GM13977 (cell line): ENCODE data around the gene PRSS8.

Experiments
- DNase-seq: peaks from one replicate; pipeline ENCODE4 v3.0.0; 2012; ENCODE audit warnings: low spot score
- in situ Hi-C: fragments of 300-500 bp; cut with MboI; formaldehyde crosslinking; loops from one replicate; pipeline ENCODE4 v1.12.0; 2022; ENCODE audit warnings: low sequenced_read_pairs, low pct_unique_long_range_greater_than_20kb, mixed read lengths, inconsistent platforms; ENCODE audit not compliant: unreplicated experiment
- TF ChIP-seq, protein P1 (sequence below): IDR thresholded peaks from 2 replicates; pipeline ENCODE4 v1.5.1; 2012; ENCODE audit warnings: mild to moderate bottlenecking, control low read depth; ENCODE audit not compliant: insufficient read depth; ENCODE audit errors: extremely low read depth, missing control alignments

The PRSS8 gene

DNA sequence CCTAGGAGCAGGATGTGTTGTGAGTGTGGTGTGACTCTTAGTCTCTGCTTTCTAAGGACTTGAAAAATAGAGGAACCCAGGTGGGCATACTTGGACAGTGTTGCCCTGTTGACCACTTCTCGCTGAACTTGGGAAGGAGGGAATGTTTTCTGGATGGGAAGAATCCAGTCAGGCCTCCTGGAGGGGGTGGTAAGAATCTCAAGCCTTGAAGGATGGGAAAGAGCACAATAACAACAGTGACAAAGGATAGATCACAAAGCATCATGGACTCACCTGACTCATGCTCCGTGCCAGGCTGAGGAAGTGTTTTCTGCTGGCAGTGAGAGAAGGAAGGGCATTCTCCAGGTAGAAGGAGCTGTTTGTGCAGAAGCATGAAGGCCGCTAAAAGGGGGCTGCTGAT is 9.7 kb downstream of the PRSS8 start:
- no peak for DNase-seq
- TF ChIP-seq, protein P1, sequence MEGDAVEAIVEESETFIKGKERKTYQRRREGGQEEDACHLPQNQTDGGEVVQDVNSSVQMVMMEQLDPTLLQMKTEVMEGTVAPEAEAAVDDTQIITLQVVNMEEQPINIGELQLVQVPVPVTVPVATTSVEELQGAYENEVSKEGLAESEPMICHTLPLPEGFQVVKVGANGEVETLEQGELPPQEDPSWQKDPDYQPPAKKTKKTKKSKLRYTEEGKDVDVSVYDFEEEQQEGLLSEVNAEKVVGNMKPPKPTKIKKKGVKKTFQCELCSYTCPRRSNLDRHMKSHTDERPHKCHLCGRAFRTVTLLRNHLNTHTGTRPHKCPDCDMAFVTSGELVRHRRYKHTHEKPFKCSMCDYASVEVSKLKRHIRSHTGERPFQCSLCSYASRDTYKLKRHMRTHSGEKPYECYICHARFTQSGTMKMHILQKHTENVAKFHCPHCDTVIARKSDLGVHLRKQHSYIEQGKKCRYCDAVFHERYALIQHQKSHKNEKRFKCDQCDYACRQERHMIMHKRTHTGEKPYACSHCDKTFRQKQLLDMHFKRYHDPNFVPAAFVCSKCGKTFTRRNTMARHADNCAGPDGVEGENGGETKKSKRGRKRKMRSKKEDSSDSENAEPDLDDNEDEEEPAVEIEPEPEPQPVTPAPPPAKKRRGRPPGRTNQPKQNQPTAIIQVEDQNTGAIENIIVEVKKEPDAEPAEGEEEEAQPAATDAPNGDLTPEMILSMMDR = no peak
- in situ Hi-C loops = no loop called here

DNA sequence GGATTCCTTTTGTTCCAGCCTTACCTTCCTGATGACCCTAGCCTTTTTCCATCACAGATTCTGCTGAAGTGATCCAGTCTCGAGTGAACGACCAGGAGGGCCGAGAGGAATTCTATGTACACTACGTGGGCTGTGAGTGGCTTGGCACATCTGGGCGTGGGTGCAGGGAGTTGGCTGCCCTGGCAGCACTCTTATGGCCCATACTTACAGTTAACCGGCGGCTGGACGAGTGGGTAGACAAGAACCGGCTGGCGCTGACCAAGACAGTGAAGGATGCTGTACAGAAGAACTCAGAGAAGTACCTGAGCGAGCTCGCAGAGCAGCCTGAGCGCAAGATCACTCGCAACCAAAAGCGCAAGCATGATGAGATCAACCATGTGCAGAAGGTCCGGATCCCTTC is 15.4 kb downstream of the PRSS8 start:
- DNase-seq = no peak
- TF ChIP-seq, protein P1 = no peak
- in situ Hi-C loops = no loop called here

DNA sequence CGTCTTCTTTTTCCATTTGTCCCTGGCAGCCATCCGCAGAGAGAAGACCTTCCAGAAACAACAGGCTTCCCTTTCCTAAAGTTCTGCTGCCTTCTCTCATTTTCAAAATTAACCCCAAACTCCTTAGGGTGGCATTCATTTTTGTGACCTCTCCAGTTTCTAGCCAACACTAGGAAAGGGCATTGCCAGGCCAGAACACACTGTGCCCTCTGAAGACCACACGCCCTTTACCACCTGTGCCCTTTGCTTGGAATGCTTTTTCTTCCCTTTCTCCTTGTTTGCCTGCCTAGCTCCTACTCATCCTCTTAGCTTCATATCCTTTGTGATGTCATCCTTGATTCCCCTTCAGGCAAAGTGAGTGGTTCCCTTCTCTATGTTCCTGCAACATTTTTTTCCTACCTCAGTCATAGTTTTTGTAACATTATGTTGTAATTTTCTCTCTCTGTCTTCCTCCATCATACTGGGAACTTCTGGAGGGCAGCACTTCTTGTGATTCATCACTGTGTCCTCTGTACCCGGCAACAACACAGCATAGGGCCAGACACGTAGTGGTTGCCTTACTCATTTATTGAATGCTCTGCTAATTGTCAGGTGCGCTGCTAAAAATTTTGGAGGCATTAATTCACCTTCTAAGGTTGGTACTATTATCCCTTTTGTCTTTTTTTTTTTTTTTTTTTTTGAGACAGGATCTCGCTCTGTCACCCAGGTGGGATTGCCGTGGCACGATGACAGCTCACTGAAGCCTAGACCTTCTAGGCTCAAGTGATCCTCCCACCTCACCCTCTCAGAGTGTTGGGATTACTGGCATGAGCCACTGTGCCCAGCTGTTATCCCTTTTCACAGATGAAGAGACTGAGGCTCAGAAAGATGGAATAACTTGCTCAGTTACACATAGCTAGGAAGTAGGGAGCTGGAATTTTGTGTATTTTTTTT is 17.0 kb downstream of the PRSS8 start:
- TF ChIP-seq, protein P1 = no peak
- no peak for DNase-seq

GRCh38 chr16:31117384-31118222 is 17.9 kb downstream of the PRSS8 start, which contains the start of gene KAT8:
Gene KAT8, plus strand, starts transcription at chr16:31117664. Its CDS starts 18 bp downstream, at chr16:31117682.
- peak; percentile 99 for DNase-seq
- TF ChIP-seq, protein P1 = no peak
- in situ Hi-C loops = no loop called here

More for the DNA sequence above, 17.0 kb downstream of the PRSS8 start:
- in situ Hi-C loops = no loop called here

GRCh38 chr16:31114468-31114867 is 21.1 kb downstream of the PRSS8 start:
- TF ChIP-seq, protein P1 = no peak
- no peak for DNase-seq
- in situ Hi-C loops = no loop called here
